ENCODE results near the gene NDST1. TPM values are rescaled to one million over a fixed set of nuclear protein-coding genes. Genes with fewer than 3 reads are reported as not detected.
"Not testable (repeated sequence)": the region's sequence is repeated elsewhere in the genome, so short reads cannot be mapped to it uniquely, and the experiment has no call there.

The NDST1 gene
- total RNA-seq, 1 experiment from 2014 or later, result 33.1 TPM

- intact Hi-C loops (cut with micrococcal nuclease), result no loop called here
- ATAC-seq, result peak; percentile 77
- H3K4me1 ChIP-seq (ENCODE audit: control insufficient read depth in 1 of 2, insufficient read depth in 2 of 2, low read length in 2 of 2), result peaks cover 24 to 43% of the 10 kb centered on the region in 2 experiments
- no TSS peak for BruUV-seq (replicated peaks)
- RAD21 ChIA-PET (ENCODE audit: low non-redundant PET in 1 of 2, low total read pairs in 2 of 2, uncharacterized antibody in 2 of 2, unreplicated experiment in 2 of 2), result interaction anchor here in 1 of 2 experiments (0.6 kb wide), 1 partner anchor 19 kb away, joined by 3 read pairs; no protein-coding TSS in a partner anchor
- no peaks in the 10 kb centered on the region for H4K20me1 ChIP-seq (ENCODE audit: insufficient read depth)
- no peaks in the 10 kb centered on the region for H3K27me3 ChIP-seq (ENCODE audit: insufficient read depth, low read length)
- peaks cover 28% of the 10 kb centered on the region; the same call in 1 of the 2 replicates for H3K79me2 ChIP-seq (ENCODE audit: insufficient read depth, low read length)
- POLR2A ChIA-PET, result interaction anchor here (0.7 kb wide), 1 partner anchor 113 kb away, joined by 3 read pairs; no protein-coding TSS in a partner anchor
- no peak overlapping the region for H2AFZ ChIP-seq (ENCODE audit: low read depth, low read length, poor library complexity, severe bottlenecking)
- no peaks in the 10 kb centered on the region for H3K9me3 ChIP-seq (ENCODE audit: control insufficient read depth in 1 of 2, insufficient read depth in 1 of 2, low read depth in 1 of 2, low read length in 2 of 2)
- H3K4me3 ChIP-seq (replicated peaks in 1 of 2; ENCODE audit: low read depth in 1 of 2, low read length in 2 of 2), result no peak overlapping the region
- CTCF ChIA-PET, result no interaction called here
- no peak overlapping the region for H3K27ac ChIP-seq (ENCODE audit: low read depth, low read length)
- peak overlapping the region; percentile 46 for H3K4me2 ChIP-seq (ENCODE audit: low read length)
- no peak for TF ChIP-seq RAD21 (IDR thresholded peaks at IDR 0.05; ENCODE audit: low read depth)
- no peak for TF ChIP-seq EGR1 (IDR thresholded peaks at IDR 0.05; ENCODE audit: low read depth)
- TF ChIP-seq JUND (IDR thresholded peaks at IDR 0.05), result no peak
- no peak for TF ChIP-seq FOSL1 (IDR thresholded peaks at IDR 0.05; ENCODE audit: low read depth)
- TF ChIP-seq CEBPB (IDR thresholded peaks at IDR 0.05; ENCODE audit: low read depth), result no peak
- TF ChIP-seq POLR2A (IDR thresholded peaks at IDR 0.05; ENCODE audit: borderline replicate concordance, extremely low read depth, insufficient read depth, insufficient read length), result no peak
- TF ChIP-seq YY1 (IDR thresholded peaks at IDR 0.05; ENCODE audit: extremely low read depth, insufficient replicate concordance, low read depth, low read length), result no peak
- TF ChIP-seq SIN3A (IDR thresholded peaks at IDR 0.05; ENCODE audit: low read depth), result no peak
- TF ChIP-seq SP1 (IDR thresholded peaks at IDR 0.05; ENCODE audit: low read depth), result no peak
- no peak for TF ChIP-seq MAX (IDR thresholded peaks at IDR 0.05)
- TF ChIP-seq ZBTB33 (IDR thresholded peaks at IDR 0.05; ENCODE audit: extremely low read depth, insufficient replicate concordance, low read length), result no peak
- no peak for TF ChIP-seq POLR2AphosphoS5 (IDR thresholded peaks at IDR 0.05; ENCODE audit: low read depth, low read length)
- no peak for TF ChIP-seq TCF7L2 (IDR thresholded peaks at IDR 0.05; ENCODE audit: borderline replicate concordance, extremely low read depth, insufficient read depth, insufficient read length)
- TF ChIP-seq ATF3 (IDR thresholded peaks at IDR 0.05), result no peak
- no peak for TF ChIP-seq ZFX (IDR thresholded peaks at IDR 0.05)
- TF ChIP-seq ZNF274 (IDR thresholded peaks at IDR 0.05; ENCODE audit: low read depth, low read length), result no peak
- TF ChIP-seq EZH2phosphoT487 (IDR thresholded peaks at IDR 0.05; ENCODE audit: borderline replicate concordance), result no peak
- no peak overlapping the region for H3K9ac ChIP-seq (ENCODE audit: low read length)
- no peaks in the 10 kb centered on the region for H3K9me2 ChIP-seq (ENCODE audit: insufficient read depth)
- peak; percentile 18 for DNase-seq (ENCODE audit: low read depth, low spot score)
- H3K36me3 ChIP-seq (ENCODE audit: control insufficient read depth in 1 of 2, insufficient read depth in 2 of 2, low read length in 2 of 2), result no peaks in the 10 kb centered on the region; a peak in 1 of 4 replicates
These were observed 9.6 kb downstream of the NDST1 start for GRCh38 chr5:150517272-150518152.

- H3K4me2 ChIP-seq (ENCODE audit: low read length); H3K9me2 ChIP-seq (ENCODE audit: insufficient read depth); CTCF ChIA-PET; DNase-seq (ENCODE audit: low read depth, low spot score); H3K36me3 ChIP-seq (ENCODE audit: control insufficient read depth in 1 of 2, insufficient read depth in 2 of 2, low read length in 2 of 2); H3K27ac ChIP-seq (ENCODE audit: low read depth, low read length); H3K9me3 ChIP-seq (ENCODE audit: control insufficient read depth in 1 of 2, insufficient read depth in 1 of 2, low read depth in 1 of 2, low read length in 2 of 2); RAD21 ChIA-PET (ENCODE audit: low non-redundant PET in 1 of 2, low total read pairs in 2 of 2, uncharacterized antibody in 2 of 2, unreplicated experiment in 2 of 2); H3K4me3 ChIP-seq (replicated peaks in 1 of 2; ENCODE audit: low read depth in 1 of 2, low read length in 2 of 2); ATAC-seq; POLR2A ChIA-PET; H3K27me3 ChIP-seq (ENCODE audit: insufficient read depth, low read length); BruUV-seq (replicated peaks); H3K9ac ChIP-seq (ENCODE audit: low read length); intact Hi-C loops (cut with micrococcal nuclease); H4K20me1 ChIP-seq (ENCODE audit: insufficient read depth); H2AFZ ChIP-seq (ENCODE audit: low read depth, low read length, poor library complexity, severe bottlenecking): not testable (repeated sequence)
- Histone ChIP-seq H3K4me1 (ENCODE audit: control insufficient read depth in 1 of 2, insufficient read depth in 2 of 2, low read length in 2 of 2) (peaks cover 24 to 50% of the 10 kb centered on the region in 2 experiments), H3K79me2 (ENCODE audit: insufficient read depth, low read length) (peaks cover 21% of the 10 kb centered on the region; the same call in 1 of the 2 replicates)
These were observed 11.0 kb downstream of the NDST1 start for GRCh38 chr5:150518712-150519559.
